Measurements from ENCODE around the gene C2CD2L. TPM values are rescaled to one million over a fixed set of nuclear protein-coding genes. Genes with fewer than 3 reads are reported as not detected.

C2CD2L gene
- total and polyA plus RNA-seq, 10 of the 15 experiments (the other 5 are each of a cell fraction or from before 2014, with no cell fraction given), result 0.21 to 9.6 (median 5.1) TPM

DNA sequence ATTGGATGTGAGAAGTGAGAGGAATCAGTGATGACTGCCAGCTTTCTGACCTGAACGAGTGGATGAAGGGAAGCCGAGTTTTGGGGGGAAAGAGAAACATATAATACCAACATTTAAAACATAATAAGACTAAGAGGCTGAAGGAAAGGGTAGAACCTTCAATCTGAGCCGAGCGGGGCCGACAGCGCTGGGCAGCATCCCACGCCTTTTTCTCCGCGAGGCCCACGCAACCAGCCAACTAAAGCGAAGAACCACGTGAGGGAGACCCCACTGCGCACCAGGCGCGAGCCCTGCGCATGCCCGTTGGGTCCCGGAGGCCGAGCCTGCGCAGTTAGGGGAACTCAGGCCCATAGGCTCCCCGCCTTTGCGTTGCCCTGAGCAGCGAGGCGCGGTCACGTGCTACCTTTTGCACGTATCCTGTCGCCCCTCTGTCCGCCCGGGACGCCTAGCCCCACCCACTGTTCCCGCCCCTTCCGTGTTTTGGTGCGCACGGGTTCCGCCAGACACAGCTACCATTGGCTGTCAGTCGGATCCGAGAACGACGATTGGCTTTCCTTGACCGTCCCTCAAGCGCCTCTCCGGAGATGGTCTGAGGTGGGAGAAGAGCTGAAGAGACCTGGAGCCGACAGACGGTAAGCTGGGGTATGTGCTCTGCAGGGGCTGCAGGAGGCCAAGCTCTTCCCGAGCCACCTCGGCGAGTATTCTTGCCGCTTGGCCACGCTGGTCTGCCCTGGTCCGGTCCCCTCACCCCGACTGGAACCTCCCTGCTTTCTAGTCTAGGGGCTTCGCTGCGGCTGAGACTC lies 14.1 kb downstream of the C2CD2L start, which contains the start of gene HINFP (continued):
- TF ChIP-seq, protein P1, sequence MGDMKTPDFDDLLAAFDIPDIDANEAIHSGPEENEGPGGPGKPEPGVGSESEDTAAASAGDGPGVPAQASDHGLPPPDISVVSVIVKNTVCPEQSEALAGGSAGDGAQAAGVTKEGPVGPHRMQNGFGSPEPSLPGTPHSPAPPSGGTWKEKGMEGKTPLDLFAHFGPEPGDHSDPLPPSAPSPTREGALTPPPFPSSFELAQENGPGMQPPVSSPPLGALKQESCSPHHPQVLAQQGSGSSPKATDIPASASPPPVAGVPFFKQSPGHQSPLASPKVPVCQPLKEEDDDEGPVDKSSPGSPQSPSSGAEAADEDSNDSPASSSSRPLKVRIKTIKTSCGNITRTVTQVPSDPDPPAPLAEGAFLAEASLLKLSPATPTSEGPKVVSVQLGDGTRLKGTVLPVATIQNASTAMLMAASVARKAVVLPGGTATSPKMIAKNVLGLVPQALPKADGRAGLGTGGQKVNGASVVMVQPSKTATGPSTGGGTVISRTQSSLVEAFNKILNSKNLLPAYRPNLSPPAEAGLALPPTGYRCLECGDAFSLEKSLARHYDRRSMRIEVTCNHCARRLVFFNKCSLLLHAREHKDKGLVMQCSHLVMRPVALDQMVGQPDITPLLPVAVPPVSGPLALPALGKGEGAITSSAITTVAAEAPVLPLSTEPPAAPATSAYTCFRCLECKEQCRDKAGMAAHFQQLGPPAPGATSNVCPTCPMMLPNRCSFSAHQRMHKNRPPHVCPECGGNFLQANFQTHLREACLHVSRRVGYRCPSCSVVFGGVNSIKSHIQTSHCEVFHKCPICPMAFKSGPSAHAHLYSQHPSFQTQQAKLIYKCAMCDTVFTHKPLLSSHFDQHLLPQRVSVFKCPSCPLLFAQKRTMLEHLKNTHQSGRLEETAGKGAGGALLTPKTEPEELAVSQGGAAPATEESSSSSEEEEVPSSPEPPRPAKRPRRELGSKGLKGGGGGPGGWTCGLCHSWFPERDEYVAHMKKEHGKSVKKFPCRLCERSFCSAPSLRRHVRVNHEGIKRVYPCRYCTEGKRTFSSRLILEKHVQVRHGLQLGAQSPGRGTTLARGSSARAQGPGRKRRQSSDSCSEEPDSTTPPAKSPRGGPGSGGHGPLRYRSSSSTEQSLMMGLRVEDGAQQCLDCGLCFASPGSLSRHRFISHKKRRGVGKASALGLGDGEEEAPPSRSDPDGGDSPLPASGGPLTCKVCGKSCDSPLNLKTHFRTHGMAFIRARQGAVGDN (IDR thresholded peaks at IDR 0.05), result peak; percentile 93
- TF ChIP-seq SMAD1 (IDR thresholded peaks at IDR 0.05; ENCODE audit: low read depth, partially characterized antibody) (no peak), CEBPB (IDR thresholded peaks at IDR 0.05; ENCODE audit: borderline replicate concordance in 1 of 2, low read depth in 2 of 2, low read length in 2 of 2) (no peak), NRF1 (conservative IDR thresholded peaks at IDR 0.05; ENCODE audit: low read depth, low read length) (peak; percentile 100), YBX1 (IDR thresholded peaks at IDR 0.05) (no peak), TAF1 (IDR thresholded peaks at IDR 0.05; ENCODE audit: borderline replicate concordance, low read depth, low read length) (0 out of 2 replicates have a peak, but pooled peaks have one; percentile 15), BRCA1 (IDR thresholded peaks at IDR 0.05; ENCODE audit: low read depth, low read length) (no peak), RAD51 (IDR thresholded peaks at IDR 0.05) (peak; percentile 97), STAT3 (IDR thresholded peaks at IDR 0.05; ENCODE audit: low read depth, low read length) (no peak), ZBTB4 (CRISPR knock-in tag; IDR thresholded peaks at IDR 0.05) (no peak; the same call in 1 of the 2 replicates), BCL11A (IDR thresholded peaks at IDR 0.05; ENCODE audit: low read depth, low read length) (no peak), RBBP5 (conservative IDR thresholded peaks at IDR 0.05) (no peak)
- TF ChIP-seq, protein P2, sequence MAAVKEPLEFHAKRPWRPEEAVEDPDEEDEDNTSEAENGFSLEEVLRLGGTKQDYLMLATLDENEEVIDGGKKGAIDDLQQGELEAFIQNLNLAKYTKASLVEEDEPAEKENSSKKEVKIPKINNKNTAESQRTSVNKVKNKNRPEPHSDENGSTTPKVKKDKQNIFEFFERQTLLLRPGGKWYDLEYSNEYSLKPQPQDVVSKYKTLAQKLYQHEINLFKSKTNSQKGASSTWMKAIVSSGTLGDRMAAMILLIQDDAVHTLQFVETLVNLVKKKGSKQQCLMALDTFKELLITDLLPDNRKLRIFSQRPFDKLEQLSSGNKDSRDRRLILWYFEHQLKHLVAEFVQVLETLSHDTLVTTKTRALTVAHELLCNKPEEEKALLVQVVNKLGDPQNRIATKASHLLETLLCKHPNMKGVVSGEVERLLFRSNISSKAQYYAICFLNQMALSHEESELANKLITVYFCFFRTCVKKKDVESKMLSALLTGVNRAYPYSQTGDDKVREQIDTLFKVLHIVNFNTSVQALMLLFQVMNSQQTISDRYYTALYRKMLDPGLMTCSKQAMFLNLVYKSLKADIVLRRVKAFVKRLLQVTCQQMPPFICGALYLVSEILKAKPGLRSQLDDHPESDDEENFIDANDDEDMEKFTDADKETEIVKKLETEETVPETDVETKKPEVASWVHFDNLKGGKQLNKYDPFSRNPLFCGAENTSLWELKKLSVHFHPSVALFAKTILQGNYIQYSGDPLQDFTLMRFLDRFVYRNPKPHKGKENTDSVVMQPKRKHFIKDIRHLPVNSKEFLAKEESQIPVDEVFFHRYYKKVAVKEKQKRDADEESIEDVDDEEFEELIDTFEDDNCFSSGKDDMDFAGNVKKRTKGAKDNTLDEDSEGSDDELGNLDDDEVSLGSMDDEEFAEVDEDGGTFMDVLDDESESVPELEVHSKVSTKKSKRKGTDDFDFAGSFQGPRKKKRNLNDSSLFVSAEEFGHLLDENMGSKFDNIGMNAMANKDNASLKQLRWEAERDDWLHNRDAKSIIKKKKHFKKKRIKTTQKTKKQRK (IDR thresholded peaks at IDR 0.05; ENCODE audit: low read depth, low read length), result peak; percentile 58
- TF ChIP-seq, protein P3, sequence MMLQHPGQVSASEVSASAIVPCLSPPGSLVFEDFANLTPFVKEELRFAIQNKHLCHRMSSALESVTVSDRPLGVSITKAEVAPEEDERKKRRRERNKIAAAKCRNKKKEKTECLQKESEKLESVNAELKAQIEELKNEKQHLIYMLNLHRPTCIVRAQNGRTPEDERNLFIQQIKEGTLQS (IDR thresholded peaks at IDR 0.05; ENCODE audit: borderline replicate concordance, extremely low read depth, low read depth, low read length), result peak; percentile 91
- TF ChIP-seq, protein P4, sequence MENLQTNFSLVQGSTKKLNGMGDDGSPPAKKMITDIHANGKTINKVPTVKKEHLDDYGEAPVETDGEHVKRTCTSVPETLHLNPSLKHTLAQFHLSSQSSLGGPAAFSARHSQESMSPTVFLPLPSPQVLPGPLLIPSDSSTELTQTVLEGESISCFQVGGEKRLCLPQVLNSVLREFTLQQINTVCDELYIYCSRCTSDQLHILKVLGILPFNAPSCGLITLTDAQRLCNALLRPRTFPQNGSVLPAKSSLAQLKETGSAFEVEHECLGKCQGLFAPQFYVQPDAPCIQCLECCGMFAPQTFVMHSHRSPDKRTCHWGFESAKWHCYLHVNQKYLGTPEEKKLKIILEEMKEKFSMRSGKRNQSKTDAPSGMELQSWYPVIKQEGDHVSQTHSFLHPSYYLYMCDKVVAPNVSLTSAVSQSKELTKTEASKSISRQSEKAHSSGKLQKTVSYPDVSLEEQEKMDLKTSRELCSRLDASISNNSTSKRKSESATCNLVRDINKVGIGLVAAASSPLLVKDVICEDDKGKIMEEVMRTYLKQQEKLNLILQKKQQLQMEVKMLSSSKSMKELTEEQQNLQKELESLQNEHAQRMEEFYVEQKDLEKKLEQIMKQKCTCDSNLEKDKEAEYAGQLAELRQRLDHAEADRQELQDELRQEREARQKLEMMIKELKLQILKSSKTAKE (IDR thresholded peaks at IDR 0.05; ENCODE audit: low read depth, poor library complexity, severe bottlenecking), result no peak
